ENCODE data around the gene AGFG2.
A peak's percentile ranks its signal among the peaks of the same experiment; 100 is the strongest.

The AGFG2 gene

GRCh38 chr7:100572949-100573675, 34.1 kb downstream of the AGFG2 start:
- no peak for DNase-seq (ENCODE audit: low read depth)

- no peak for DNase-seq (ENCODE audit: low read depth)
Observed at GRCh38 chr7:100573691-100574361, 34.8 kb downstream of the AGFG2 start, which contains the start of gene SAP25. Gene SAP25 (minus strand): TSS chr7:100573900. CDS start chr7:100573742, 158 bp downstream.

- DNase-seq (ENCODE audit: low read depth), result no peak
Observed at GRCh38 chr7:100574362-100575205, 35.6 kb downstream of the AGFG2 start.

GRCh38 chr7:100575206-100575631, 36.2 kb downstream of the AGFG2 start:
- no peak for DNase-seq (ENCODE audit: low read depth)

GRCh38 chr7:100575746-100576383, 36.9 kb downstream of the AGFG2 start:
- DNase-seq (ENCODE audit: low read depth), result no peak

- no peak for DNase-seq (ENCODE audit: low read depth)
Observed at GRCh38 chr7:100576384-100576993, 37.5 kb downstream of the AGFG2 start.

- DNase-seq (ENCODE audit: low read depth), result no peak
Observed at GRCh38 chr7:100577103-100577502, 38.1 kb downstream of the AGFG2 start.

- DNase-seq (ENCODE audit: low read depth), result no peak
Observed at GRCh38 chr7:100577507-100577906, 38.5 kb downstream of the AGFG2 start.

- no peak for DNase-seq (ENCODE audit: low read depth)
Observed at GRCh38 chr7:100578246-100579183, 39.5 kb downstream of the AGFG2 start.

- DNase-seq (ENCODE audit: low read depth), result no peak
Observed at GRCh38 chr7:100580466-100581283, 41.7 kb downstream of the AGFG2 start.

GRCh38 chr7:100582041-100582579, 43.1 kb downstream of the AGFG2 start:
- no peak for DNase-seq (ENCODE audit: low read depth)

GRCh38 chr7:100582650-100583049, 43.6 kb downstream of the AGFG2 start:
- DNase-seq (ENCODE audit: low read depth), result no peak

- DNase-seq (ENCODE audit: low read depth), result peak; percentile 40
Observed at GRCh38 chr7:100583132-100584053, 44.4 kb downstream of the AGFG2 start.

- no peak for DNase-seq (ENCODE audit: low read depth)
Observed at GRCh38 chr7:100584054-100584682, 45.2 kb downstream of the AGFG2 start.

GRCh38 chr7:100584683-100585510, 45.9 kb downstream of the AGFG2 start:
- no peak for DNase-seq (ENCODE audit: low read depth)

GRCh38 chr7:100585511-100586265, 46.7 kb downstream of the AGFG2 start, which contains the start of gene LRCH4:
Gene LRCH4 (minus strand): TSS chr7:100586129. CDS start chr7:100586100, 29 bp downstream.
- DNase-seq (ENCODE audit: low read depth), result peak; percentile 36
